ENCODE measurements around the gene DUSP22. TPM values are rescaled to one million over a fixed set of nuclear protein-coding genes. Genes with fewer than 3 reads are reported as not detected.

DUSP22 gene
- total and polyA plus RNA-seq, 8 donors: 27.3 to 48.8 (median 33.7) TPM

DNA sequence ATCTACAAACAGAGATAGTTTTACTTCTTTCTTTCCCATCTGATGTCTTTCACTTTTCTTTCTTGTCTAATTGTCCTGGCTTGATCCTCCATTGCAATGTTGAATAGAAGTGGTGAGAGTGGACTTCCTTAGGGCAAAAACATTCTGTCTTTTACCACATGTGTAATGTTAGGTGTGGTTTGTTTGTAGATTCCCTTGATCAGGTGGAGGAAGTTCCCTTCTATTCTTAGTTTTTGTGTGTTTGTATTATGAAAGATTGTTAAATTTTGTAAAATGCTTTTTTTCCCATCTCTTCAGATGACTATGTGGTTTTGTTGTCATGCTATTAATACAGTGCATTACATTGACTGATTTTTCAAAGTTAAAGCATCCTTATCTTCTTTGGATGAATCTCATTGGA, 41.6 kb upstream of the DUSP22 start:
- no peak for TF ChIP-seq CTCF (IDR thresholded peaks at IDR 0.05)
- Histone ChIP-seq H3K9me3 (no peaks in the 10 kb centered on the region), H3K4me1 (peaks cover 0 to 9% of the 10 kb centered on the region in 2 donors), H3K27ac (no peak overlapping the region), H3K27me3 (no peaks in the 10 kb centered on the region), H3K36me3 (no peaks in the 10 kb centered on the region), H3K4me3 (no peak overlapping the region)
- DNase-seq (no peak), ATAC-seq (no peak)
- intact Hi-C loops (cut with DNase I): no loop called here

DNA sequence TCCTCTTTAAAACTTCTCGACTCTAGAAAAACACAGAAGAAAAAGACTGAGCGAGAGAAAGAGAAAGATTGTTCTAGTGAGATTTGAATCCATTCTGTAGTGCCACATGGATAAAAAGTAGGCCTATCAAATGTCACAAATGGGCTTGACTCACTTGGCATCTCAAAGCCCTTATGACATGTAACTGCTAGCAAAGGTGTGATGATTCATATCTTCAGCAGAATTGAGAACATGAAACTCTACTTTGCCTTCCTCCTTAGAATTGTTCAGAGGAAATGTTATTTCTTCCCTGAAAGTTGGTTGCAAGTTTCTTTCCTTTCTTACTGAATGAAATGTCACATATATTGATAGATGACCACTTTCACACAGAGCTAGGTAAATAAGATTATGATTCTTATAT, 40.4 kb upstream of the DUSP22 start:
- peaks cover 0 to 11% of the 10 kb centered on the region in 2 donors for H3K4me1 ChIP-seq
- DNase-seq: no peak
- H3K36me3 ChIP-seq: no peaks in the 10 kb centered on the region
- intact Hi-C loops (cut with DNase I): no loop called here
- no peak overlapping the region for H3K4me3 ChIP-seq
- no peak for TF ChIP-seq CTCF (IDR thresholded peaks at IDR 0.05)
- no peak overlapping the region for H3K27ac ChIP-seq
- no peaks in the 10 kb centered on the region for H3K9me3 ChIP-seq
- no peaks in the 10 kb centered on the region for H3K27me3 ChIP-seq
- ATAC-seq: no peak

DNA sequence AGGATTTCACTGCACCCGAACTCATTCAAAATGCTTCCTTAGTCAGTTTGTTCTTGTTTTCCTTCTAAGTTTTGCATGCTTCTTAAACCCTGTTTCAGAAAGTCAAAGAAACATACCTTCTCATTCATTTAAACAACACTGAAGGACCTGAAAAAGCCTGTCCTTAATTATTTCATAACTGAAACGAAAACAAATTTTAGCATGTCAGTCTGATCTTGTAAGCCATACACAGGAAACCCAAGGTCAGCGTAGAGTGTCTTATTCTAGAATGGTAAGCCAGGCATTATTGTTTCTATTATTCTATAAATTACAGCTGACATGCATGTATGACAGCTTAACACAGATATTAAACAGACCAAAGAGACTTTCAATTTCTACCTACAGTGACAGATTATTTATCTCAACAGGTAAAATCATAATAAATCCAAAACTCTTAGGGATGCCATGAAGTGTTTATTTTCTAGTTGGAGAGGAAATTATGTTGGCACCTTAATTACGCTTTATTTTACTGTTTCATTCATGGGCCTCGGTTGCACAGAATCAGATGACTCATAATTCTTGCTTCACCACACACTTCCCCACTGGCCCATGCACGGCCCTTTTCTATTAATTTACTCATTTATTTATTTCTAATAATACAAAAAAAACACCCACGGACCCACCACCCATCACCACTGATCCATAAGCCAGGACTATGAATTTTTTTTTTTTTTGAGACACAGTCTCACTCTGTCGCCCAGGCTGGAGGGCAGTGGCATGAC, 39.3 kb upstream of the DUSP22 start:
- no peak for TF ChIP-seq CTCF (IDR thresholded peaks at IDR 0.05)
- intact Hi-C loops (cut with DNase I): no loop called here
- peak; percentile 50 for ATAC-seq
- no peak for DNase-seq
- Histone ChIP-seq H3K36me3 (no peaks in the 10 kb centered on the region), H3K27me3 (no peaks in the 10 kb centered on the region), H3K4me1 (peaks cover 0 to 18% of the 10 kb centered on the region in 2 donors), H3K27ac (no peak overlapping the region), H3K4me3 (no peak overlapping the region), H3K9me3 (no peaks in the 10 kb centered on the region)

GRCh38 chr6:254016-254415, 38.3 kb upstream of the DUSP22 start:
- Histone ChIP-seq H3K9me3 (no peaks in the 10 kb centered on the region), H3K4me3 (no peak overlapping the region), H3K36me3 (no peaks in the 10 kb centered on the region), H3K27me3 (no peaks in the 10 kb centered on the region), H3K27ac (no peak overlapping the region), H3K4me1 (peaks cover 0 to 18% of the 10 kb centered on the region in 2 donors)
- DNase-seq (no peak), ATAC-seq (no peak)
- TF ChIP-seq CTCF (IDR thresholded peaks at IDR 0.05): no peak
- intact Hi-C loops (cut with DNase I): no loop called here

DNA sequence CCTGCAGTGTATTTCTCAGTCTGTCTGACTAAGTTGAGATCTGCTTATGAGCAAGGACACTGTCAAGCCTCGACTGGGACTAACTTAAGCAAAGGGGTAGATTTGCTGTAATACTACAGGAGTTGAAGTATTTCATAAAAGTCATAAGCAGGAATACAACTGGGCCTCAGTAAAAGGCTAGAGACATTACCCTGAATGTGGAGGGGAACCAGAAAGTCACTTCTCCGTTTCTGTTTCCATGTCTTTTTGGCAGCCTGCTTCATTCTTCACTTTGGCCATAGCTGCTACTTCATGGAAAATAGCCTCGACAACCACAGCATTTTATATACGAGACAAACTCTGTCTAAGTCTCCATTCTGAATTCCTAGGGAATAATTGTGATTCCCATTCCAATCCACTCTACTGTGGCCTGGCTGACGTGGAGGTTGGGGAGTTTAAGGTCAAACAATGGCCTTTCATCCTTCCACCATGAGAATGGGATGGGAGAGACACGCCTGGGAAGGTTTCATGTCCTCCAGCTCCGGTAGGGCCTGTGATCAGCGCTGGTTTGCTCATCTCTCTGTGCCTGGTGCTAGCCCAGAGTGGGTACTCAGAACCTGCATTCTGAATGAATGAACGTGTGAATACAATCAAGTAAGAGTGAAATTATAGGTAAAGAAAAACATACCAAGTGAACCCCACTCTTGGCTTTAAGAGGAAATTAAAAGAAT, 37.1 kb upstream of the DUSP22 start:
- no peak for DNase-seq

More for the DNA sequence above, 37.1 kb upstream of the DUSP22 start:
- Histone ChIP-seq H3K36me3 (no peaks in the 10 kb centered on the region), H3K4me3 (no peak overlapping the region), H3K27ac (no peak overlapping the region), H3K4me1 (peaks cover 0 to 18% of the 10 kb centered on the region in 2 donors), H3K9me3 (no peaks in the 10 kb centered on the region), H3K27me3 (no peaks in the 10 kb centered on the region)
- intact Hi-C loops (cut with DNase I): no loop called here
- ATAC-seq: no peak
- TF ChIP-seq CTCF (IDR thresholded peaks at IDR 0.05): no peak
